ENCODE measurements around the gene SUN2. TPM values are rescaled to one million over a fixed set of nuclear protein-coding genes. Genes with fewer than 3 reads are reported as not detected.
A peak's percentile ranks its signal among the peaks of the same experiment; 100 is the strongest.

SUN2 gene
- total and polyA plus RNA-seq, 2 of the 8 experiments (the other 6 are each of a cell fraction or from before 2014, with no cell fraction given): 5.1 to 10.5 TPM

DNA sequence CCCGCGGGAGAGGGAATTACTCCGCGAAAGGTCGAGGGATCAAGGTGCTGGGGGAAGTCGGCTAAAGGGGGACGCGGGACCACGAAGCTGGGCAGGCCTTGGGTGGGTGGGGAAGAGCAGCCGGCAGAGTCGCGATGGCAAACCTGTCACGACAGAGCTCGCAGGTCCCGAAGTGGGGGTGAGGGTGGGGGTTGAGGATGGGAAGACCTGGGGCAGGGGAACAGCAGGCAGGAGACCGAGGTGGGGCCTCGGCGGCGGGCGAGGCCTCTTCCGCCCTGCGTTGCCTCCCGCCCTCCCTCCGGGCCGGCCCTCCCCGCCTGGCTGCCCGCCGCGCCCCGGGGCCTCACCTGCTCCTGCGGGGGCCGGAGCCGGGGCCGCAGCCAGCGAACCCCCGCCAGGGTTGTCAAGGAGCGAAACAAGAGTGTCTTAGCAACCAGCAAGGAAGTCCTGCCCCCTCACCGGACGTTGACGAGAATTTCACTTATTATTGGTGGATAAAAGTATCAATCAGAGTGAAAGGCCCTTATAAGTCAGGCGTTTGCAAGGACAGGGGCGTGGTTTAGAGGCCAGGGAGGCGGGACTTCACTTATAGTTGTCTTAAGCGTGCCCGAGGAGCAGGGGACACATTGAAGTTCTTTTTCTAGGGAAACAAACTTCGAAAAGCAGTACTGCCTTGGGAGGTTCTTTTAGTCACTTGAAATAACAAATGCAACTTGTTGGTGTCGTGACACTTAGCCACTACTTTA is 38.1 kb upstream of the SUN2 start, which contains the start of gene DNAL4 (continued):
- TF ChIP-seq CBX5 (IDR thresholded peaks at IDR 0.05; ENCODE audit: low read depth, low read length): no peak
- TF ChIP-seq ASH2L (IDR thresholded peaks at IDR 0.05; ENCODE audit: low read length): peak; percentile 31
